ENCODE data around the gene HEXD.

Gene HEXD

GRCh38 chr17:82463925-82464566, 45.9 kb downstream of the HEXD start:
- Histone ChIP-seq H3K27me3 (ENCODE audit: insufficient read depth, insufficient read length) (no peaks in the 10 kb centered on the region), H3K9ac (ENCODE audit: insufficient read length, low read depth) (no peak overlapping the region), H3K4me3 (ENCODE audit: insufficient read length, low read depth) (no peak overlapping the region), H3K4me1 (ENCODE audit: insufficient read depth, insufficient read length) (no peaks in the 10 kb centered on the region), H3K36me3 (ENCODE audit: insufficient read depth, insufficient read length, low read length) (peaks cover 82% of the 10 kb centered on the region), H3K9me3 (ENCODE audit: insufficient read depth, low read length) (no peaks in the 10 kb centered on the region)
- TF ChIP-seq ZNF274 (IDR thresholded peaks at IDR 0.05; ENCODE audit: low read depth, low read length), result no peak
- TF ChIP-seq YY1 (IDR thresholded peaks at IDR 0.05; ENCODE audit: insufficient read depth, insufficient read length), result no peak
- no peak for TF ChIP-seq SUZ12 (IDR thresholded peaks at IDR 0.05; ENCODE audit: extremely low read depth, insufficient read depth, insufficient read length)
- no peak for DNase-seq (ENCODE audit: low read depth, low spot score)

DNA sequence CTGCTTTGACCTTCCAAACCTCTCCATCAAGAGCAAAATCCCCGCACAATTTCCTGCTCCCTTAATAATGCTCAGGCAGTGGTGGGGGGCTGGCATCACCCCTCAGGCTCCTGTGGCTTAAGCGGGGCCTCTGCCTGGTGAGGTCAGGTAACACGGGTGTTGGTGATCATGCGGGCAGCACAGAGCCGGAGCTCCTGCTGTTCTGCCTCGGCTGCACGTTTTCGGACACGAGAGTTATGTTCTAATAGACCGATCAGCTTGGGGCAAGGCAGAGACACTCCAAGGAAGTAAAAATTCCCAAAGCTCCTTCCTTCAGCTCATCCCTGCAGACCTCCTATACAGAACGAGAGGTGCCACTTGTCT, 46.4 kb downstream of the HEXD start:
- no peak for DNase-seq (ENCODE audit: low read depth, low spot score)
- H3K4me1 ChIP-seq (ENCODE audit: insufficient read depth, insufficient read length), result no peaks in the 10 kb centered on the region
- TF ChIP-seq ZNF274 (IDR thresholded peaks at IDR 0.05; ENCODE audit: low read depth, low read length) (no peak), SUZ12 (IDR thresholded peaks at IDR 0.05; ENCODE audit: extremely low read depth, insufficient read depth, insufficient read length) (no peak), YY1 (IDR thresholded peaks at IDR 0.05; ENCODE audit: insufficient read depth, insufficient read length) (no peak)

DNA sequence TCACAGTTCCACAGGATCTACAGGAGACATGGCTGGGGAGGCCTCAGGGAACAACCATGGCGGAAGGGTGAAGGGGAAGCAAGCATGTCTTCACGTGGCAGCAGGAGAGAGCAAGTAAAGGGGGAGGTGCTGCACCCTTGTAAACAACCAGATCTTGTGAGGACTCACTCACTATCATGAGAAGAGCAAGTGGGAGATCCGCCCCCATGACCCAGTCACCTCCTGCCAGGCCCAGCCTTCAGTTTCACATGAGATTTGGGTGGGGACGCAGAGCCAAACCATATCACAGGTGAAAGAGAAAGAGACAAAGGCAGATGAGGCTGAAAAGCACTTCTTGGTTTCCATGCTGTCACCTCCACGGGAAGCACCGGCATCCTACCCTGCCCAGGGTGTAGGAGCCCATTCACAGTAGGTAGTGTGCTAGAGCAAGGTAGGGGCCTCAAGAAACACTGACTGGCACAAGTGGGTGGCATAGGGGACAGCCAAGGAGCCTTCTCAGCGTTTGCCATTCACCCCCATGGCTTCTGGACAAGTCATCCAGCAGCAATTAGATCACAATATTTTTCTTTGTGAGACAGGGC, 47.0 kb downstream of the HEXD start:
- DNase-seq (ENCODE audit: low read depth, low spot score), result no peak
- Histone ChIP-seq H3K4me3 (ENCODE audit: insufficient read length, low read depth) (no peak overlapping the region), H3K9me3 (ENCODE audit: insufficient read depth, low read length) (no peaks in the 10 kb centered on the region), H3K9ac (ENCODE audit: insufficient read length, low read depth) (no peak overlapping the region), H3K4me1 (ENCODE audit: insufficient read depth, insufficient read length) (no peaks in the 10 kb centered on the region), H3K36me3 (ENCODE audit: insufficient read depth, insufficient read length, low read length) (peaks cover 87% of the 10 kb centered on the region), H3K27me3 (ENCODE audit: insufficient read depth, insufficient read length) (no peaks in the 10 kb centered on the region)
- no peak for TF ChIP-seq YY1 (IDR thresholded peaks at IDR 0.05; ENCODE audit: insufficient read depth, insufficient read length)
- TF ChIP-seq ZNF274 (IDR thresholded peaks at IDR 0.05; ENCODE audit: low read depth, low read length), result no peak
- TF ChIP-seq SUZ12 (IDR thresholded peaks at IDR 0.05; ENCODE audit: extremely low read depth, insufficient read depth, insufficient read length), result no peak

More for the DNA sequence above, 46.4 kb downstream of the HEXD start:
- Histone ChIP-seq H3K9ac (ENCODE audit: insufficient read length, low read depth) (no peak overlapping the region), H3K27me3 (ENCODE audit: insufficient read depth, insufficient read length) (no peaks in the 10 kb centered on the region), H3K4me3 (ENCODE audit: insufficient read length, low read depth) (no peak overlapping the region), H3K9me3 (ENCODE audit: insufficient read depth, low read length) (no peaks in the 10 kb centered on the region), H3K36me3 (ENCODE audit: insufficient read depth, insufficient read length, low read length) (peaks cover 87% of the 10 kb centered on the region)

- Histone ChIP-seq H3K4me1 (ENCODE audit: insufficient read depth, insufficient read length) (peaks cover 2% of the 10 kb centered on the region), H3K9ac (ENCODE audit: insufficient read length, low read depth) (no peak overlapping the region), H3K27me3 (ENCODE audit: insufficient read depth, insufficient read length) (no peaks in the 10 kb centered on the region), H3K4me3 (ENCODE audit: insufficient read length, low read depth) (no peak overlapping the region), H3K9me3 (ENCODE audit: insufficient read depth, low read length) (no peaks in the 10 kb centered on the region), H3K36me3 (ENCODE audit: insufficient read depth, insufficient read length, low read length) (peaks cover 65% of the 10 kb centered on the region)
- TF ChIP-seq ZNF274 (IDR thresholded peaks at IDR 0.05; ENCODE audit: low read depth, low read length), result no peak
- no peak for TF ChIP-seq SUZ12 (IDR thresholded peaks at IDR 0.05; ENCODE audit: extremely low read depth, insufficient read depth, insufficient read length)
- no peak for TF ChIP-seq YY1 (IDR thresholded peaks at IDR 0.05; ENCODE audit: insufficient read depth, insufficient read length)
- DNase-seq (ENCODE audit: low read depth, low spot score), result no peak
Measured at GRCh38 chr17:82468692-82469091, 50.5 kb downstream of the HEXD start.

DNA sequence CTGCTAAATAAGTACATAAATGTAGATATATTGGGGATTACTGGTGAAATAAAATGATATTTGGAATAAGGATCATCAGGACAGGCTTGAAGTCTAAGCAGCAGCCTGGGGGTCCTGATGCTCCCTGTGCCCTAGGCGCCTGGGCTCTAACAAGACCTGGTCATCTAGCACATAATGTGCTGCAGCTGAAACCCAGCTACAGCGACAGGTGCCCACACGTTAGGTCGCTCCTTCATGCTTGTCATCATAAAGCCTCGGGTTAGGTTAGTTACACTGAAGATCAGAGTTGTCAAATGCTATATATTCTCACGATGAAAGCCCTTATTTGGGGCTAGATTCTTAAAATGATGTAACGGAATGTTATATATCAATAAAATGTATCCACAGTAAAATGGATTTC, 51.9 kb downstream of the HEXD start:
- Histone ChIP-seq H3K9me3 (ENCODE audit: insufficient read depth, low read length) (no peaks in the 10 kb centered on the region), H3K4me3 (ENCODE audit: insufficient read length, low read depth) (no peak overlapping the region), H3K27me3 (ENCODE audit: insufficient read depth, insufficient read length) (no peaks in the 10 kb centered on the region), H3K9ac (ENCODE audit: insufficient read length, low read depth) (no peak overlapping the region), H3K4me1 (ENCODE audit: insufficient read depth, insufficient read length) (peaks cover 2% of the 10 kb centered on the region), H3K36me3 (ENCODE audit: insufficient read depth, insufficient read length, low read length) (peaks cover 55% of the 10 kb centered on the region)
- DNase-seq (ENCODE audit: low read depth, low spot score), result no peak
- TF ChIP-seq YY1 (IDR thresholded peaks at IDR 0.05; ENCODE audit: insufficient read depth, insufficient read length) (no peak), SUZ12 (IDR thresholded peaks at IDR 0.05; ENCODE audit: extremely low read depth, insufficient read depth, insufficient read length) (no peak), ZNF274 (IDR thresholded peaks at IDR 0.05; ENCODE audit: low read depth, low read length) (no peak)

- no peak for TF ChIP-seq ZNF274 (IDR thresholded peaks at IDR 0.05; ENCODE audit: low read depth, low read length)
- no peak for TF ChIP-seq SUZ12 (IDR thresholded peaks at IDR 0.05; ENCODE audit: extremely low read depth, insufficient read depth, insufficient read length)
- TF ChIP-seq YY1 (IDR thresholded peaks at IDR 0.05; ENCODE audit: insufficient read depth, insufficient read length), result no peak
- Histone ChIP-seq H3K9ac (ENCODE audit: insufficient read length, low read depth) (no peak overlapping the region), H3K9me3 (ENCODE audit: insufficient read depth, low read length) (no peaks in the 10 kb centered on the region), H3K4me1 (ENCODE audit: insufficient read depth, insufficient read length) (peaks cover 2% of the 10 kb centered on the region), H3K4me3 (ENCODE audit: insufficient read length, low read depth) (no peak overlapping the region), H3K27me3 (ENCODE audit: insufficient read depth, insufficient read length) (no peaks in the 10 kb centered on the region), H3K36me3 (ENCODE audit: insufficient read depth, insufficient read length, low read length) (peaks cover 42% of the 10 kb centered on the region)
- DNase-seq (ENCODE audit: low read depth, low spot score), result no peak
Measured at GRCh38 chr17:82474223-82475010, 56.3 kb downstream of the HEXD start.

DNA sequence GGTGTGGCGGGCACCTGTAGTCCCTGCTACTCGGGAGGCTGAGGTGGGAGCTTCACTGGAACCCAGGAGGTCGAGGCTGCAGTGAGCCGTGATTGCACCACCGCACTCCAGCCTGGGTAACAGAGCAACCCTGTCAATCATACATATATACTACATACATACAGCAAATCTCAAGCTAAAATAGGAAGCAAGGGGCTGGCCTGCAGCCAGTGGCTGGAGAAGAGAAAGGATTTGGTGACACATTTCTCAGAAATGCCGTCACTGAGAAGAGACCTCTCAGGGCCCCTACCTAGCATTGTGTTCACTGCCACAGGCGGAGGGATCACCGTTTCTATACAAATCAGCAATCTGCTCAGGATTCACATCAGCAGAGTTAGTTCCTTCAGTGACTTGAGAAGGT, 57.3 kb downstream of the HEXD start:
- TF ChIP-seq ZNF274 (IDR thresholded peaks at IDR 0.05; ENCODE audit: low read depth, low read length), result no peak
- TF ChIP-seq SUZ12 (IDR thresholded peaks at IDR 0.05; ENCODE audit: extremely low read depth, insufficient read depth, insufficient read length), result no peak
- peaks cover 47% of the 10 kb centered on the region for H3K36me3 ChIP-seq (ENCODE audit: insufficient read depth, insufficient read length, low read length)
- H3K4me1 ChIP-seq (ENCODE audit: insufficient read depth, insufficient read length), result peaks cover 2% of the 10 kb centered on the region
- no peaks in the 10 kb centered on the region for H3K9me3 ChIP-seq (ENCODE audit: insufficient read depth, low read length)
- no peak overlapping the region for H3K4me3 ChIP-seq (ENCODE audit: insufficient read length, low read depth)
- no peak for DNase-seq (ENCODE audit: low read depth, low spot score)
- no peak overlapping the region for H3K9ac ChIP-seq (ENCODE audit: insufficient read length, low read depth)
- H3K27me3 ChIP-seq (ENCODE audit: insufficient read depth, insufficient read length), result no peaks in the 10 kb centered on the region

Data from NT2/D1 (cell line).